Neuronal stem cell (in vitro differentiated cells): ENCODE measurements around the gene TRIM6. TPM values are rescaled to one million over a fixed set of nuclear protein-coding genes. Genes with fewer than 3 reads are reported as not detected.
A peak's percentile ranks its signal among the peaks of the same experiment; 100 is the strongest.

Experiments
- DNase-seq: peaks from one replicate; pipeline ENCODE4 v3.0.0-alpha.2; 2013; ENCODE audit warnings: low spot score
- H2AFZ ChIP-seq: one replicate; pipeline ENCODE4 v1.6.1; 2013; ENCODE audit warnings: mild to moderate bottlenecking, low read length, inconsistent platforms
- H2AK5ac ChIP-seq: 2 replicates; pipeline ENCODE4 v1.6.1; 2013; ENCODE audit warnings: low read depth, mild to moderate bottlenecking, inconsistent platforms, low read length, moderate library complexity, mixed read lengths
- H2BK120ac ChIP-seq: 2 replicates; pipeline ENCODE4 v1.6.1; 2013; ENCODE audit warnings: low read depth, mild to moderate bottlenecking, inconsistent platforms, low read length, moderate library complexity, mixed read lengths
- H2BK12ac ChIP-seq: one replicate; pipeline ENCODE4 v1.6.1; 2013; ENCODE audit warnings: low read length, inconsistent platforms
- H2BK15ac ChIP-seq: 2 replicates; pipeline ENCODE4 v1.6.1; 2013; ENCODE audit warnings: mild to moderate bottlenecking, low read length, inconsistent platforms, mixed read lengths
- H2BK5ac ChIP-seq: one replicate; pipeline ENCODE4 v1.6.1; 2013; ENCODE audit warnings: inconsistent platforms, mild to moderate bottlenecking, low read length, moderate library complexity
- H3K14ac ChIP-seq: one replicate; pipeline ENCODE4 v1.6.1; 2013; ENCODE audit warnings: low read length, inconsistent platforms
- H3K18ac ChIP-seq: 2 replicates; pipeline ENCODE4 v1.6.1; 2013; ENCODE audit warnings: low read length, inconsistent platforms
- H3K23ac ChIP-seq: 2 replicates; pipeline ENCODE4 v1.6.1; 2013; ENCODE audit warnings: low read depth, mild to moderate bottlenecking, mixed read lengths, low read length, inconsistent platforms; ENCODE audit not compliant: poor library complexity
- H3K27ac ChIP-seq: replicated peaks from 3 replicates; pipeline ENCODE4 v1.5.1; 2013; ENCODE audit warnings: low read length, inconsistent platforms
- H3K27me3 ChIP-seq, 3 experiments: 2 replicates each; pipeline ENCODE4 v1.6.1; 2013; ENCODE audit warnings: low read length in 3 of 3, mild to moderate bottlenecking in 2 of 3, inconsistent platforms in 1 of 3, low read depth in 1 of 3, mixed read lengths in 1 of 3, moderate library complexity in 1 of 3; ENCODE audit not compliant: control insufficient read depth in 3 of 3, insufficient read depth in 3 of 3
- H3K36me3 ChIP-seq, 2 donors: replicated peaks in 1 of 2; 2 replicates each; pipeline ENCODE4 v1.6.1; 2013; ENCODE audit warnings: low read length in 2 of 2; ENCODE audit not compliant: control insufficient read depth in 2 of 2, insufficient read depth in 2 of 2
- H3K4ac ChIP-seq: 2 replicates; pipeline ENCODE4 v1.6.1; 2013; ENCODE audit warnings: inconsistent platforms, mild to moderate bottlenecking, low read length, moderate library complexity
- H3K4me1 ChIP-seq, 2 donors: 1 replicate in 1 of 2; 2 replicates in 1 of 2; pipeline ENCODE4 v1.6.1; 2013; ENCODE audit warnings: low read length in 2 of 2, low read depth in 1 of 2; ENCODE audit not compliant: control insufficient read depth in 2 of 2, insufficient read depth in 1 of 2
- H3K4me2 ChIP-seq: one replicate; pipeline ENCODE4 v1.6.1; 2013; ENCODE audit warnings: mild to moderate bottlenecking, low read length, inconsistent platforms; ENCODE audit not compliant: insufficient read depth, poor library complexity, severe bottlenecking
- H3K4me3 ChIP-seq, 2 donors: 2 replicates each; pipeline ENCODE4 v1.5.1; 2013; ENCODE audit warnings: low read length in 2 of 2, mild to moderate bottlenecking in 2 of 2, inconsistent platforms in 1 of 2, moderate library complexity in 1 of 2
- H3K79me1 ChIP-seq: one replicate; pipeline ENCODE4 v1.6.1; 2013; ENCODE audit warnings: low read depth, mild to moderate bottlenecking, inconsistent platforms, low read length, moderate library complexity
- H3K9ac ChIP-seq: one replicate; pipeline ENCODE4 v1.6.1; 2013; ENCODE audit warnings: mild to moderate bottlenecking, low read depth, low read length, inconsistent platforms; ENCODE audit not compliant: poor library complexity
- H3K9me3 ChIP-seq, 2 donors: replicated peaks in 1 of 2; 2 replicates each; pipeline versions ENCODE3 to v1.6.1; 2013; ENCODE audit warnings: low read length in 2 of 2, mild to moderate bottlenecking in 2 of 2, inconsistent platforms in 1 of 2, low read depth in 1 of 2, mixed read lengths in 1 of 2, moderate library complexity in 1 of 2; ENCODE audit not compliant: control insufficient read depth in 2 of 2, insufficient read depth in 1 of 2
- H4K8ac ChIP-seq: one replicate; pipeline ENCODE4 v1.6.1; 2013; ENCODE audit warnings: low read depth, mild to moderate bottlenecking, inconsistent platforms, low read length, moderate library complexity
- H4K91ac ChIP-seq: one replicate; pipeline ENCODE4 v1.6.1; 2013; ENCODE audit warnings: low read length, low read depth, mild to moderate bottlenecking, inconsistent platforms; ENCODE audit not compliant: poor library complexity
- WGBS, 2 donors: extraction: QIAGEN DNeasy Blood & Tissue Kit; methylation state at CpG; one replicate each; pipeline ENCODE4 v1.1.7; 2013; ENCODE audit warnings: missing lambda C conversion rate in 2 of 2, mixed read lengths in 1 of 2; ENCODE audit not compliant: insufficient read length in 2 of 2, insufficient replicate concordance in 1 of 2; ENCODE audit errors: extremely low coverage in 2 of 2; 5-methylcytosine and 5-hydroxymethylcytosine counted together
- polyA plus RNA-seq, 2 experiments: library from polyadenylated mRNA; stranded (reverse); fragments of 200-250 nt; gene quantifications; one replicate each; pipeline ENCODE4 v1.2.3, GENCODE V29; 2013

TRIM6 gene
- polyA plus RNA-seq (2013, experiment 1 of 2) = 4.8 TPM
- polyA plus RNA-seq (2013, experiment 2 of 2) = 4.5 TPM

- Histone ChIP-seq H4K8ac (no peak within 1 kb of the TSS), H3K4me2 (peak within 1 kb of the TSS; percentile 47), H3K27me3 (peaks cover 0 to 2% (median 0%) of the 10 kb centered on the region in 3 experiments), H2BK15ac (no peak within 1 kb of the TSS), H2BK5ac (no peak within 1 kb of the TSS), H3K18ac (peak within 1 kb of the TSS; percentile 90), H3K4me3 (peak within 1 kb of the TSS; percentile 49 to 75), H3K9ac (peak within 1 kb of the TSS; percentile 24), H3K27ac (no peak within 1 kb of the TSS), H2AK5ac (no peak within 1 kb of the TSS), H3K36me3 (no peaks in the 10 kb centered on the region), H2AFZ (peak within 1 kb of the TSS; percentile 86), H3K4ac (no peak within 1 kb of the TSS), H3K4me1 (peaks cover 0 to 6% of the 10 kb centered on the region in 2 donors), H3K9me3 (no peaks in the 10 kb centered on the region), H3K14ac (no peak within 1 kb of the TSS), H3K79me1 (no peaks in the 10 kb centered on the region), H2BK12ac (no peak within 1 kb of the TSS), H3K23ac (peak within 1 kb of the TSS; percentile 77), H4K91ac (no peak within 1 kb of the TSS), H2BK120ac (no peak within 1 kb of the TSS)
- WGBS, 2 donors = no CpG with 5 or more reads among the region's 20 CpGs
- peak; percentile 18 for DNase-seq
Observed at GRCh38 chr11:5596607-5597201, at the start of gene TRIM6. Gene TRIM6 (plus strand): TSS chr11:5596637. CDS start chr11:5596898, 261 bp downstream.

- Histone ChIP-seq H2BK15ac (no peak overlapping the region), H3K23ac (no peak overlapping the region), H3K18ac (no peak overlapping the region), H2AFZ (no peak overlapping the region), H2BK120ac (no peak overlapping the region), H3K79me1 (no peaks in the 10 kb centered on the region), H3K36me3 (no peaks in the 10 kb centered on the region), H3K9ac (no peak overlapping the region), H2BK12ac (no peak overlapping the region), H3K27ac (no peak overlapping the region), H3K14ac (no peak overlapping the region), H2AK5ac (no peak overlapping the region), H4K91ac (no peak overlapping the region), H3K4ac (no peak overlapping the region), H3K4me2 (no peak overlapping the region), H3K9me3 (no peaks in the 10 kb centered on the region), H3K4me1 (no peaks in the 10 kb centered on the region), H3K27me3 (no peaks in the 10 kb centered on the region), H3K4me3 (no peak overlapping the region), H2BK5ac (no peak overlapping the region), H4K8ac (no peak overlapping the region)
- DNase-seq = no peak
- WGBS, 2 donors = no CpG with 5 or more reads among the region's 1 CpG
Observed at GRCh38 chr11:5547982-5548381, 48.5 kb upstream of the TRIM6 start.

GRCh38 chr11:5548440-5548839 is 48.0 kb upstream of the TRIM6 start, which contains the start of gene OR52H1:
Gene OR52H1 (minus strand): TSS chr11:5548540. CDS start chr11:5545505, 3,035 bp downstream.
- H3K79me1 ChIP-seq = no peaks in the 10 kb centered on the region
- no peaks in the 10 kb centered on the region for H3K36me3 ChIP-seq
- H2BK5ac ChIP-seq = no peak within 1 kb of the TSS
- no peak within 1 kb of the TSS for H3K4me3 ChIP-seq
- no peaks in the 10 kb centered on the region for H3K4me1 ChIP-seq
- H2BK15ac ChIP-seq = no peak within 1 kb of the TSS
- no CpG with 5 or more reads among the region's 1 CpG for WGBS, 2 donors
- no peak within 1 kb of the TSS for H4K91ac ChIP-seq
- H2AK5ac ChIP-seq = no peak within 1 kb of the TSS
- H3K27me3 ChIP-seq = no peaks in the 10 kb centered on the region
- H2AFZ ChIP-seq = no peak within 1 kb of the TSS
- no peak within 1 kb of the TSS for H3K23ac ChIP-seq
- H3K9me3 ChIP-seq = no peaks in the 10 kb centered on the region
- DNase-seq = no peak
- H3K4ac ChIP-seq = no peak within 1 kb of the TSS
- no peak within 1 kb of the TSS for H3K18ac ChIP-seq
- H2BK12ac ChIP-seq = no peak within 1 kb of the TSS
- H4K8ac ChIP-seq = no peak within 1 kb of the TSS
- H3K4me2 ChIP-seq = no peak within 1 kb of the TSS
- no peak within 1 kb of the TSS for H3K14ac ChIP-seq
- no peak within 1 kb of the TSS for H3K9ac ChIP-seq
- H2BK120ac ChIP-seq = no peak within 1 kb of the TSS
- H3K27ac ChIP-seq = no peak within 1 kb of the TSS

- Histone ChIP-seq H3K4me1 (no peaks in the 10 kb centered on the region), H3K4me2 (no peak overlapping the region), H3K9me3 (no peaks in the 10 kb centered on the region), H4K91ac (no peak overlapping the region), H2AFZ (no peak overlapping the region), H3K36me3 (no peaks in the 10 kb centered on the region), H2BK5ac (no peak overlapping the region), H2AK5ac (no peak overlapping the region), H3K18ac (no peak overlapping the region), H3K27me3 (no peaks in the 10 kb centered on the region), H3K23ac (no peak overlapping the region), H3K27ac (no peak overlapping the region), H2BK120ac (no peak overlapping the region), H2BK15ac (no peak overlapping the region), H3K9ac (no peak overlapping the region), H3K79me1 (no peaks in the 10 kb centered on the region), H4K8ac (no peak overlapping the region), H3K4me3 (no peak overlapping the region), H2BK12ac (no peak overlapping the region), H3K4ac (no peak overlapping the region), H3K14ac (no peak overlapping the region)
- no peak for DNase-seq
- WGBS, 2 donors = no CpG with 5 or more reads among the region's 5 CpGs
Observed at GRCh38 chr11:5550440-5551095, 45.9 kb upstream of the TRIM6 start.
